Measurements from ENCODE around the gene PARVA.

DNA sequence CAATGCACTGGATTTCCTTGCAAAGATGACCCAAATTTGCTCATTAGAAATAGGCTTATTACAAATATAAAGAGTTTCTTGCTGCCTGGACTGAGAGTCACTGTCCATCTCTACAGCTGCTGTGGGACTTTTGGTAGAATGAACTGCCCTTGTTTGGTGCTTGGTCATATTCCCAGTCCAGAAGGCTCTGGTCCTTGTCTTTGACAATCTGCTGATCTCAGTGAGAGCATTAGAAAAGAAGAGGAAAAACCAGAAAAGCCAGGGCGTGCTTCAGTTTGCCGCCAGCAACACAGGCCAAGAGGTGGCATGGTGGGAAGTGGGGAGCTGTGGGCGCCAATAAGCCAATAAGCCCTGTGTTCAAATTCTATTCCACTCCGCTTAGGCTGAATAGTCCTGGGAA, 48.2 kb upstream of the PARVA start:
- TF ChIP-seq TAF1 (IDR thresholded peaks at IDR 0.05; ENCODE audit: low read depth) (no peak), ZBTB7A (IDR thresholded peaks at IDR 0.05; ENCODE audit: low read depth) (no peak)

All from Ishikawa (cell line).